Activated CD4-positive, alpha-beta T cell treated with anti-CD3 and anti-CD28 coated beads, Interleukin-2, amount 10 ng/mL, durations not matched to agents 7 days and 5 days (primary cell): ENCODE measurements around the gene ABHD2. TPM values are rescaled to one million over a fixed set of nuclear protein-coding genes. Genes with fewer than 3 reads are reported as not detected.

Experiments used
- CTCF ChIA-PET: fragments of 350-600 bp; sonication (Branson Sonifier 250); formaldehyde crosslinking; loops from one replicate; lab custom pipeline; 2021; ENCODE audit warnings: antibody characterized with exemption; lab: Charles Lee
- POLR2A ChIA-PET: fragments of 350-600 bp; sonication (Branson Sonifier 250); formaldehyde crosslinking; loops from one replicate; lab custom pipeline; 2021; ENCODE audit warnings: antibody characterized with exemption; lab: Charles Lee
- DNase-seq: peaks from one replicate; pipeline ENCODE4 v3.0.0-alpha.2; 2020
- H3K27ac Mint-ChIP-seq: one replicate; pipeline ENCODE4 v1.8.0; 2021; ENCODE audit warnings: mild to moderate bottlenecking, moderate library complexity, mixed read lengths
- H3K27me3 Mint-ChIP-seq: one replicate; pipeline ENCODE4 v1.8.0; 2021; ENCODE audit warnings: mixed read lengths
- H3K36me3 Mint-ChIP-seq: one replicate; pipeline ENCODE4 v1.8.0; 2021; ENCODE audit warnings: low read depth, mixed read lengths
- H3K4me1 Mint-ChIP-seq: one replicate; pipeline ENCODE4 v1.8.0; 2021; ENCODE audit warnings: mixed read lengths
- H3K4me3 Mint-ChIP-seq: one replicate; pipeline ENCODE4 v1.8.0; 2021; ENCODE audit warnings: mild to moderate bottlenecking, moderate library complexity, mixed read lengths
- H3K9me3 Mint-ChIP-seq: one replicate; pipeline ENCODE4 v1.8.0; 2021; ENCODE audit warnings: mixed read lengths
- total RNA-seq, 2 experiments: library from RNA; stranded (reverse); gene quantifications; one replicate each; pipeline ENCODE4 v1.2.3, GENCODE V29; 2021

ABHD2 gene
- total RNA-seq, 2 experiments from 2014 or later = 79.7 to 89.0 TPM

DNA sequence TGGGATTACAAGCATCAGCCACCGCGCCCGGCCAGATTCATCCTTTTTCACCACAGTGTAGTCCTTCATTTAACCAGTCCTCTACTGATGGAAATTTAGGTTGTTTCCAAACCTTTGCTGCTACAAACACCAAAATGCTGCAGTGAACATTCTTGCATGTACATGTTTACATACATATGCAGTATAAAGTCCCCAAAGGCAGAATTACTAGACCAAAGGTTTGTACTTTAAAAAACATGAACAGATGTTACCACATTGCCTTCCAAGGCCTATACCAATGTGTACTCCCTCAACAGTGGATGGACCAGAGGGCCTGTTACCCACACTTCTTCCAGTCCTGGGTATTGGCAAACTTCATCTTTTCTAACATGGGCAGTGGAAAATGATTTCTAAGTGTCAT lies 82.1 kb downstream of the ABHD2 start:
- POLR2A ChIA-PET = interaction anchor here (0.7 kb wide), 1 partner anchor 208 kb away, joined by 3 read pairs; no protein-coding TSS in a partner anchor
- Mint-ChIP-seq H3K27ac (no peak overlapping the region), H3K4me1 (peaks cover 11% of the 10 kb centered on the region)

DNA sequence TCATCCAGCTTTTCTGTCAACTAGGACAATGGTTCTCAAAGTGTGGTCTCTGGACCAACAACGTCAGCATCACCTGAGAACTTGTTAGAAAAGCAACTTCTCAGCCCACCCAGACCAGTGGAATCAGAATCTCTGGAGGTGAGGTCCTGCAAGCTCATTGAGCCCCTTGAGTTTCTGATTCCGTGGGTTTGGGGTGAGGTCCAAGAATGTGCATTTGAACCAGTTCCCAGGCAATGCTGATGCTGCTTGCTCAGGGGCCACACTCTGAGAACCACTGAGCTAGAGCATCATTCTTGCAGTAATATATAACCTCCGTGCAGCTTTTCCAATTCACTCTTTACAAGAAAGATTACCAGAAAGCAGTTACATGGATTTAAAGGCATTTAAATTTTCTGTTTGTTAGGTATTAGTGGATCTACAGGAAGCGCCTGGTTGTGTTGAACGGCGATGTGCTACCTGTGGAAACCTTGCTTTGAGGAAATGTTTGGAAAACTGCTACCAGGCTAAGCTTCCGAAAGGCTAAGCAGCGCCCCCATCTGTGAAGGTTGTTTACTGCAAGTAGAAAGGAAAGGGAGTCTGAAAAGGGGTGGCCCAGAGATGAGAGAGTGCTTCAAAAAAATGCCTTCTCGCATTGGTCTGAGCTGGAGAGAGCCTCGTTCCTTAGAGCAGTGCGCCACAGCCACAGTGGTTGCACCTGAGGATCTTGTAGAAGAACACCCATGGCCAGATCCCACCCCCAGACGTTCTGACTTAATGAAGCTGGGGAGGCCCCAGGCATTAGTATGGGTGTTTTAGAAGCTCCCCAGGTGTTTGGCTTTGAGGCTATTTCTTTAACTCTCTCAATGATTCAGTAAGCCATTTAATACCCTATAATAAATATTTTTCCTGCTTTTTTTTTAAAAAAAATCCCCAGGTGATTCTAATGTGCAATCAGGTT lies 83.1 kb downstream of the ABHD2 start:
- Mint-ChIP-seq H3K9me3 (no peaks in the 10 kb centered on the region), H3K4me1 (peaks cover 11% of the 10 kb centered on the region), H3K27me3 (no peaks in the 10 kb centered on the region), H3K27ac (peak overlapping the region; percentile 43), H3K4me3 (no peak overlapping the region), H3K36me3 (peaks cover 3% of the 10 kb centered on the region)
- DNase-seq = peak; percentile 24
- ChIA-PET POLR2A (interaction anchor here (0.5 to 0.7 kb wide), 2 partner anchors 140 to 207 kb away, joined by 3 read pairs; no protein-coding TSS in a partner anchor), CTCF (interaction anchor here (0.5 to 2.1 kb wide), 12 partner anchors 14 to 271 kb away, joined by 3 to 10 read pairs (median 4); no protein-coding TSS in a partner anchor)

More for the DNA sequence above, 82.1 kb downstream of the ABHD2 start:
- Mint-ChIP-seq H3K27me3 (no peaks in the 10 kb centered on the region), H3K36me3 (peaks cover 2% of the 10 kb centered on the region), H3K9me3 (no peaks in the 10 kb centered on the region), H3K4me3 (no peak overlapping the region)
- CTCF ChIA-PET = interaction anchor here (0.6 to 2.1 kb wide), 5 partner anchors 10 to 270 kb away, joined by 3 to 7 read pairs (median 3); no protein-coding TSS in a partner anchor
- DNase-seq = no peak

DNA sequence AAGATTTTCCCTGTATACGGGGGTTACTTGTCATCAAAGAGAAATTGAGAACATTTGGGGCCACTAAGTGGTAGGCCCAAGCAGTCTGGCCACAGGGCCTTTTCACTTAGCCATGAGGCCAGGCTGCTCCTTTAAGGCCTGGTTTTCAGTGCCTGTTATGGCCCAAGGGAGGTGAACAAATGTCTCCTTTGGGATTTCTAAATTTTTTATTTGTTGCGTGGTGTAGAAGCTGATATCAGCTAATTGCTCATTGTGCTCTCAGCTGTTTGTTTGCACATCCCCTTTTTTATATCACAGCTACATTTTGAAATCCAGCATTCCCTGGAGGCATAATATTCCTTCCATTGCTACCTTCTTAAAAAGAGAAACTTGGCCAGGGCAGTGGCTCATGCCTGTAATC lies 84.7 kb downstream of the ABHD2 start:
- CTCF ChIA-PET = interaction anchor here (0.5 to 1.9 kb wide), 3 partner anchors 8 to 34 kb away, joined by 3 to 10 read pairs (median 3); no protein-coding TSS in a partner anchor
- POLR2A ChIA-PET = no interaction called here
- DNase-seq = no peak
- H3K4me3 Mint-ChIP-seq = no peak overlapping the region
- H3K9me3 Mint-ChIP-seq = no peaks in the 10 kb centered on the region
- H3K4me1 Mint-ChIP-seq = peaks cover 9% of the 10 kb centered on the region
- no peaks in the 10 kb centered on the region for H3K27me3 Mint-ChIP-seq
- H3K27ac Mint-ChIP-seq = no peak overlapping the region
- H3K36me3 Mint-ChIP-seq = peaks cover 13% of the 10 kb centered on the region

DNA sequence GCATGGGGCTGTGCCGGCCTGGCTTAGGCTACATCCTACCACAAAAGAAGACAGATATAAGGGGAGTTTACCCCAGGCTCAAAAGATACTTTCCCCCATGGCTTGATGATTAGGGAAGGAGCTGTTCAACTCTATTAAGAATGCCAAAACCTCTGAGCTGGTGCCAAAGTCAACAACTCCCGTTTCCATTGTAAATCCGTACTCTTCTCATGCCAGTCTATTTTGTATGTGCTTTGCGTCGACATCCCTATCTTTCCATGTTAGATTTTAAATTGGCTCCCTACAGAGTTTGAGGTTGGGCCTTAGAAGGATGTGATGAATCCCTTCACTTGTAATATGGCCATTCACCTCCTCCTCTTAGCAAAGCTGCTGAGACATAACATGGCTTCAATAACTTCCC lies 86.2 kb downstream of the ABHD2 start:
- no peak overlapping the region for H3K4me3 Mint-ChIP-seq

DNA sequence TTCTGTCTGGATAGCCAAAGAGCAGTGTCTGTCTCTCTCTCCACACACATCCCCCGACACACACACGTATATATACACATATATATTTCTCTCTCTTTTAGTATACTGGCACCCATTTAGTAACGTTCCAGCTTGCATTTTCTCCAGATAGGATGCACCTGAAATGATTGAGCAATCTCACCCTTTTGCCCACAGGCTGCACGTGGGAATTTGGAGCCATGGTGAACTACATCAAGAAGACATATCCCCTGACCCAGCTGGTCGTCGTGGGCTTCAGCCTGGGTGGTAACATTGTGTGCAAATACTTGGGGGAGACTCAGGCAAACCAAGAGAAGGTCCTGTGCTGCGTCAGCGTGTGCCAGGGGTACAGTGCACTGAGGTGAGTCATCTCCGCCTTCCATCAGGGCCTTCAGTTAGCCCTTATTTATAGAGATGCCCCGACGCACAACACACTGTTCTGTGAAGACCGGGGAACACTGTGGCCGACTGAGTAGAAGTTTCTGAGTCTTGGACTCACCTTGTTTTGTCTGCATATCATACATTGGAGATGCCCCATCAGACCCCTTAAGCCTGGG lies 87.4 kb downstream of the ABHD2 start:
- no peaks in the 10 kb centered on the region for H3K9me3 Mint-ChIP-seq
- ChIA-PET POLR2A (no interaction called here), CTCF (interaction anchor here (1.1 to 2.3 kb wide), 3 partner anchors 118 to 270 kb away, joined by 3 to 10 read pairs (median 4); no protein-coding TSS in a partner anchor)
- peaks cover 14% of the 10 kb centered on the region for H3K36me3 Mint-ChIP-seq
- H3K27ac Mint-ChIP-seq = no peak overlapping the region
- no peak overlapping the region for H3K4me3 Mint-ChIP-seq
- no peak for DNase-seq
- no peaks in the 10 kb centered on the region for H3K27me3 Mint-ChIP-seq
- peaks cover 13% of the 10 kb centered on the region for H3K4me1 Mint-ChIP-seq

More for the DNA sequence above, 86.2 kb downstream of the ABHD2 start:
- peaks cover 16% of the 10 kb centered on the region for H3K36me3 Mint-ChIP-seq
- ChIA-PET POLR2A (no interaction called here), CTCF (interaction anchor here (0.5 to 2.3 kb wide), 7 partner anchors 25 to 269 kb away, joined by 3 to 10 read pairs (median 3); no protein-coding TSS in a partner anchor)
- H3K27me3 Mint-ChIP-seq = no peaks in the 10 kb centered on the region
- no peak overlapping the region for H3K27ac Mint-ChIP-seq
- H3K4me1 Mint-ChIP-seq = peaks cover 12% of the 10 kb centered on the region
- H3K9me3 Mint-ChIP-seq = no peaks in the 10 kb centered on the region
- no peak for DNase-seq

DNA sequence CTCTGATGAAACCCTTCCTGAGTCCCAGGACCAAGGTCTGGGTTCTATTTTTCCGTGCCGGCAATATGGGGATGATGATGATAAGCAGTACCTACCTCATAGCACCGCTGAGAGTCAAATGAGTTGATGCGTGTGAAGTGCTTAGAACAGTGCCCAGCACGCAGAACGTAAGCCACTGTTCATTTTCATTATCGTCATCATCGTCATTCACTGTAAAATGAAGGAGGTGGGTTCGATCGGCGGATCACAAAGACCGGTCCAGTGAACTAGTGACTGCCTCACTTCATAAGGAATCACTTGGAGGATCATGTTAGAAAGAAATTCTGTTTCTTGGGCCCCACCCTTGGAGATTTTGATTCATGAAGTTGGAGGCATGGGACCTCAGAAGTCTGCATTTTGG lies 88.9 kb downstream of the ABHD2 start:
- peaks cover 15% of the 10 kb centered on the region for H3K36me3 Mint-ChIP-seq
- no peak for DNase-seq
- H3K4me3 Mint-ChIP-seq = no peak overlapping the region
- no peaks in the 10 kb centered on the region for H3K27me3 Mint-ChIP-seq
- peaks cover 13% of the 10 kb centered on the region for H3K4me1 Mint-ChIP-seq
- POLR2A ChIA-PET = no interaction called here
- H3K27ac Mint-ChIP-seq = peak overlapping the region; percentile 58
- no peaks in the 10 kb centered on the region for H3K9me3 Mint-ChIP-seq
- CTCF ChIA-PET = interaction anchor here (0.7 to 2.1 kb wide), 21 partner anchors 10 to 612 kb away, joined by 3 to 20 read pairs (median 3); partner anchors contain the start of gene ABHD2

DNA sequence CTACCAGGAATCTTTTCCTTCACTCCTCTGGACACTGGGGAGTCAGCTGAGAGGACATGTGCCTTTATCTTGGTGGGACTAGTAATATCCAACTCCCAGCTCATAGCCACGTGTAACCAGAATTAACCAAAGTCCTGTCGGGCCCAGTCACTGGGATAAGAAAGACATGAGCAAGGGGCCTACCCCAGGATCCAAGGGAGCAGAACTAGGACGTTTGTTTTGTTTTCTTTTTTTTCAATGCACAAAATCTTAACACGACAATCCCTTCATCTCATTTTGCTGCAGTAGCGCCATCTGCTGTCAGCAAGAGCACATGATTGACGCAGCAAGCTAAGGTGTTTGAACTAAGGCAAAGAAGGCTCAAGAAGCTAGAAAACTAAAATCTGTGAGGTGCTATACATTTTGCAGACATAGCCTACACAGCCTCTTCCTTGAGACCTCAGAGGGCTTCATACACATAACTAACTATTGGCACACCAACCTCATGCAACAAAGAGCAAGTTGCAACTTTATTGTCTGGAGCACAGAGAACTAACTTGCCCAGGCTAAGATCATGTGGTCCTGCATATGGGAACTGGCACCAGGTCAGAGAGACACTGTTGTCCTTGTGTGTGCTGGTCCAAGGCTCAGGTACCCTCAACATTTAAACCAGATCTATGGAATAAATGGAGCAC lies 89.5 kb downstream of the ABHD2 start:
- DNase-seq = peak; percentile 80
- Mint-ChIP-seq H3K4me1 (peaks cover 13% of the 10 kb centered on the region), H3K4me3 (no peak overlapping the region), H3K9me3 (no peaks in the 10 kb centered on the region), H3K36me3 (peaks cover 16% of the 10 kb centered on the region), H3K27ac (peak overlapping the region; percentile 58), H3K27me3 (no peaks in the 10 kb centered on the region)
- ChIA-PET CTCF (interaction anchor here (0.6 to 2.1 kb wide), 31 partner anchors 9 to 613 kb away, joined by 3 to 20 read pairs (median 3); partner anchors contain the start of gene ABHD2), POLR2A (no interaction called here)

DNA sequence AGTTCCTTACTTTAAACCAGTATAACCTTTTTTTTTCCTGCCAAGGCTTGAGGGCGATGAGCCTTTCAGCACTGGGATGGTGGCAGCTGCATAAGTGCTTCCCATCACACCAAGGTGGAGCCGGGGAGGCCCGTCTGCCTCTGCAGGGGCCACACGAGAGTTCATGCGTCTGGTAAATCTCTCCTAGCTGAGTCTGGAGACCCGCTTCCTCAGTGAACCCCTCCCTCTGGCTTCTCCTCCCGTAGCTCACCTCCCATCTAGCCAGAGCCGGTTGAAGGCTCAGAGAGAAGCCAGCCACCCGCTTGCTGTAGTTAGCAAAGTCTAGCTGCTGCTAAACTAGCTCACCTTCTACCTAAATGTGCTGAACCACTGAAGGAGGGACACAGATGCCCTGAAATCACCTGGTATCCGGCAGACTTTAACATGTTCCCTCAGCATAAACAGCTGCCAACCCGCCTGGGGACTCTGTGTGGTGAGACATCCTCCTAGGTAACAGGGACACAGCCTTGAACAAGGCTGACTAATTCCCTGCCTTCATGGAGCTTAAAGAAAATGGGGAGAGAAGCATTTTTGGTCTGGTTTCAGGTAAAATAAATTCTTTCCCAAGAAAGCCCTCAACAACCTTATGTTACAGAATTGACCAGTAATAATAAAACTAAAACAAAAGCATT lies 90.2 kb downstream of the ABHD2 start:
- H3K4me3 Mint-ChIP-seq = no peak overlapping the region
- ChIA-PET CTCF (interaction anchor here (0.6 to 2.1 kb wide), 29 partner anchors 8 to 274 kb away, joined by 3 to 20 read pairs (median 3); partner anchors contain the start of gene ABHD2), POLR2A (no interaction called here)
- H3K4me1 Mint-ChIP-seq = peaks cover 13% of the 10 kb centered on the region
- H3K27ac Mint-ChIP-seq = peak overlapping the region; percentile 11
- H3K36me3 Mint-ChIP-seq = peaks cover 18% of the 10 kb centered on the region
- H3K27me3 Mint-ChIP-seq = no peaks in the 10 kb centered on the region
- H3K9me3 Mint-ChIP-seq = no peaks in the 10 kb centered on the region
- DNase-seq = no peak

DNA sequence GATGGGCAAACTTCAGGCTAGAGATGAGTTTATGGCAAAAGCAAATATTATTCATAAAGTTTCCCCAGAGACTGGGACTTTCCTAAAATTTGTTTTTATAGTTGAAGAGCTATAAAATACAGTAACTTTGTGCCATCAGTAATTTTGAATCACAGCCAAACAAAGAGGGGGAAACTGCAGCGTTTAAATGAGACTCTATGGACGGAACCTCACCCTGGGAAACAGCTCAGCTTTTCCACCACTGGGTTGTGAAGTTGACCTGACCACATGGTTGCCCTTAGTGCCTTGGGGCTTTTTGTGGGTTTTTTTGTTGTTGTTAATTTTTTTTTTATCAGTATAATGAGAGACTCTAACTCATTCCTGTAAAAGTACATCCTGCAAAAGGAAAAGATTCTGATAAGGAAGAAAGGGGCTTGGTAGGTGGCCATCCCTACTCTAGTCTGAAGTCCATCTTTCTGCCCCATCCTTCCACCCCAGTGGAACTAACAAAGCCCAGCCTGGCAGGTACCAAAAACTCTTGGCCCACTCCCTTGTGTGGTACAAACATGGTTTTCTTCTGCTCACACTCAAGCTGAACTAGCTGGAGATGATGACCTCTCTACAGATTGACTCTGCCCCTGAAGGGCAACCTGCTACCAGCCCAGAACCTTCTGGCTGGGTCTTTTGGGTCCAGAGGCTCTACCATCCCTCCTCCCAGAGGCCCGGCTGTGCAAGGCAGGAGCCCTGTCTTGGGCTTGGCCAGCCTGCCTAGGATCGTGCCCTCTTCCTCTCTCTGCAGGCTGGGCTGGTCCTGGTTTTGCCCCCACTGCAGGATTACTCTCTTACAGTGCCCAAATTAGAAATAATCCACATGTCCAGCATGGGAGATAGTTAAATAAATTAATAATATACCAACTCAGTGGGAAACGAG lies 92.0 kb downstream of the ABHD2 start:
- CTCF ChIA-PET = interaction anchor here (0.6 to 2.0 kb wide), 4 partner anchors 7 to 115 kb away, joined by 3 to 5 read pairs (median 3); no protein-coding TSS in a partner anchor
- H3K9me3 Mint-ChIP-seq = no peaks in the 10 kb centered on the region
- peaks cover 18% of the 10 kb centered on the region for H3K36me3 Mint-ChIP-seq
- no peak overlapping the region for H3K4me3 Mint-ChIP-seq
- H3K4me1 Mint-ChIP-seq = peaks cover 13% of the 10 kb centered on the region
- H3K27ac Mint-ChIP-seq = no peak overlapping the region
- no peaks in the 10 kb centered on the region for H3K27me3 Mint-ChIP-seq
- no peak for DNase-seq
- POLR2A ChIA-PET = no interaction called here

DNA sequence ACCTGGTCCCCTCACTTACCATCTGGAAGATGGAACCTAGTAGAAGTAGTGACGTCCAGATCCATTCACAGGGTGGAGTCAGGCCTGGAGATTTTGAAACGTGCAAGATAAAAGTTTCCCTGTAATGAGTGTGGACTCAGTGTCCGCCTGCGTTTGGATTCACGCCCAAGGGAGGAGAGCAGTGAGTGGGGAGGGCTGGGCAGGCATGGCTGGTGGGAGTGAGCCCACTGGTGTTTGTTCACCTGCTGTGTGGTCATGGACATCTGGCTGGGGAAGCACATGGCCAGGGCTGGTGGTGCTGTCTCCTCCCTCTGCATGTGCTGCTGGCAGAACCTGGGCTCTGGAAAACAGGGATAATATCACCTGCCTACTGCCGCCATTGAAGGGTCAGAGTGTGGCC lies 96.1 kb downstream of the ABHD2 start:
- no peak for DNase-seq
- Mint-ChIP-seq H3K4me3 (no peak overlapping the region), H3K27me3 (no peaks in the 10 kb centered on the region), H3K36me3 (peaks cover 11% of the 10 kb centered on the region), H3K9me3 (no peaks in the 10 kb centered on the region), H3K4me1 (peaks cover 2% of the 10 kb centered on the region), H3K27ac (no peak overlapping the region)
- ChIA-PET CTCF (interaction anchor here (0.6 kb wide), 1 partner anchor 127 kb away, joined by 3 read pairs; no protein-coding TSS in a partner anchor), POLR2A (no interaction called here)
